K562 (cell line): ENCODE data around the gene PTTG1IP. TPM values are rescaled to one million over a fixed set of nuclear protein-coding genes. Genes with fewer than 3 reads are reported as not detected.

Experiments
- GABPB2 ChIP-seq: fragments of 250-450 bp; sonication (Bioruptor Pico); conservative IDR thresholded peaks from 2 replicates; pipeline ENCODE4 v1.5.1; 2021; ENCODE audit warnings: mild to moderate bottlenecking
- PHB ChIP-seq: fragments of 250-450 bp; sonication (Bioruptor Pico); IDR thresholded peaks from 2 replicates; pipeline ENCODE4 v1.5.0; 2021
- PHF8 ChIP-seq: fragments of 200-600 bp; sonication (generic); IDR thresholded peaks from 2 replicates; pipeline ENCODE4 v1.6.1; 2012; ENCODE audit warnings: mixed run types, mild to moderate bottlenecking, inconsistent platforms, low read length, moderate library complexity, borderline replicate concordance
- ZNF217 ChIP-seq: sonication (generic); formaldehyde crosslinking; IDR thresholded peaks from 2 replicates; pipeline ENCODE4 v1.8.0; 2022; ENCODE audit warnings: mild to moderate bottlenecking, missing genetic modification reagents
- polyA plus RNA-seq, 8 experiments: library from polyadenylated mRNA; depleted of rRNA in 4 of 8; stranded (reverse) in 5 of 8; unstranded in 3 of 8; fragments of >200 nt; fragmentation: Nextera tagmentation in 2 of 8; fragmentation: Illumina TruSeq in 1 of 8; extraction: Ambion mirVana in 2 of 8; extraction: Trizol in 1 of 8; gene quantifications; 2 replicates each; pipeline versions ENCODE4 v1.2.1 to v1.2.3, GENCODE V29; 2011 to 2014; ENCODE audit warnings: inconsistent platforms in 1 of 8, missing spikeins in 1 of 8
- total RNA-seq, 7 experiments: library from RNA; depleted of rRNA in 6 of 7; stranded (reverse); fragments of >200 nt in 6 of 7; fragmentation: Illumina TruSeq in 2 of 7; extraction: Trizol in 2 of 7; gene quantifications; 2 replicates each; pipeline versions ENCODE4 v1.2.1 to v1.2.3, GENCODE V29; 2011 to 2021; ENCODE audit warnings: low replicate concordance in 1 of 7
- TF ChIP-seq, protein P1 (sequence below), 2 experiments: fragments of 450-650 bp; IDR thresholded peaks; 2 replicates each; pipeline ENCODE4 v1.6.1; 2016; ENCODE audit warnings: mild to moderate bottlenecking in 2 of 2, borderline replicate concordance in 1 of 2, low read depth in 1 of 2, moderate library complexity in 1 of 2

PTTG1IP gene
- total and polyA plus RNA-seq, 9 of the 15 experiments (the other 6 are each of a cell fraction or from before 2014, with no cell fraction given) = 5.0 to 99.3 (median 82.4) TPM

GRCh38 chr21:44816761-44817505, 56.6 kb downstream of the PTTG1IP start (continued):
- TF ChIP-seq, protein P1, sequence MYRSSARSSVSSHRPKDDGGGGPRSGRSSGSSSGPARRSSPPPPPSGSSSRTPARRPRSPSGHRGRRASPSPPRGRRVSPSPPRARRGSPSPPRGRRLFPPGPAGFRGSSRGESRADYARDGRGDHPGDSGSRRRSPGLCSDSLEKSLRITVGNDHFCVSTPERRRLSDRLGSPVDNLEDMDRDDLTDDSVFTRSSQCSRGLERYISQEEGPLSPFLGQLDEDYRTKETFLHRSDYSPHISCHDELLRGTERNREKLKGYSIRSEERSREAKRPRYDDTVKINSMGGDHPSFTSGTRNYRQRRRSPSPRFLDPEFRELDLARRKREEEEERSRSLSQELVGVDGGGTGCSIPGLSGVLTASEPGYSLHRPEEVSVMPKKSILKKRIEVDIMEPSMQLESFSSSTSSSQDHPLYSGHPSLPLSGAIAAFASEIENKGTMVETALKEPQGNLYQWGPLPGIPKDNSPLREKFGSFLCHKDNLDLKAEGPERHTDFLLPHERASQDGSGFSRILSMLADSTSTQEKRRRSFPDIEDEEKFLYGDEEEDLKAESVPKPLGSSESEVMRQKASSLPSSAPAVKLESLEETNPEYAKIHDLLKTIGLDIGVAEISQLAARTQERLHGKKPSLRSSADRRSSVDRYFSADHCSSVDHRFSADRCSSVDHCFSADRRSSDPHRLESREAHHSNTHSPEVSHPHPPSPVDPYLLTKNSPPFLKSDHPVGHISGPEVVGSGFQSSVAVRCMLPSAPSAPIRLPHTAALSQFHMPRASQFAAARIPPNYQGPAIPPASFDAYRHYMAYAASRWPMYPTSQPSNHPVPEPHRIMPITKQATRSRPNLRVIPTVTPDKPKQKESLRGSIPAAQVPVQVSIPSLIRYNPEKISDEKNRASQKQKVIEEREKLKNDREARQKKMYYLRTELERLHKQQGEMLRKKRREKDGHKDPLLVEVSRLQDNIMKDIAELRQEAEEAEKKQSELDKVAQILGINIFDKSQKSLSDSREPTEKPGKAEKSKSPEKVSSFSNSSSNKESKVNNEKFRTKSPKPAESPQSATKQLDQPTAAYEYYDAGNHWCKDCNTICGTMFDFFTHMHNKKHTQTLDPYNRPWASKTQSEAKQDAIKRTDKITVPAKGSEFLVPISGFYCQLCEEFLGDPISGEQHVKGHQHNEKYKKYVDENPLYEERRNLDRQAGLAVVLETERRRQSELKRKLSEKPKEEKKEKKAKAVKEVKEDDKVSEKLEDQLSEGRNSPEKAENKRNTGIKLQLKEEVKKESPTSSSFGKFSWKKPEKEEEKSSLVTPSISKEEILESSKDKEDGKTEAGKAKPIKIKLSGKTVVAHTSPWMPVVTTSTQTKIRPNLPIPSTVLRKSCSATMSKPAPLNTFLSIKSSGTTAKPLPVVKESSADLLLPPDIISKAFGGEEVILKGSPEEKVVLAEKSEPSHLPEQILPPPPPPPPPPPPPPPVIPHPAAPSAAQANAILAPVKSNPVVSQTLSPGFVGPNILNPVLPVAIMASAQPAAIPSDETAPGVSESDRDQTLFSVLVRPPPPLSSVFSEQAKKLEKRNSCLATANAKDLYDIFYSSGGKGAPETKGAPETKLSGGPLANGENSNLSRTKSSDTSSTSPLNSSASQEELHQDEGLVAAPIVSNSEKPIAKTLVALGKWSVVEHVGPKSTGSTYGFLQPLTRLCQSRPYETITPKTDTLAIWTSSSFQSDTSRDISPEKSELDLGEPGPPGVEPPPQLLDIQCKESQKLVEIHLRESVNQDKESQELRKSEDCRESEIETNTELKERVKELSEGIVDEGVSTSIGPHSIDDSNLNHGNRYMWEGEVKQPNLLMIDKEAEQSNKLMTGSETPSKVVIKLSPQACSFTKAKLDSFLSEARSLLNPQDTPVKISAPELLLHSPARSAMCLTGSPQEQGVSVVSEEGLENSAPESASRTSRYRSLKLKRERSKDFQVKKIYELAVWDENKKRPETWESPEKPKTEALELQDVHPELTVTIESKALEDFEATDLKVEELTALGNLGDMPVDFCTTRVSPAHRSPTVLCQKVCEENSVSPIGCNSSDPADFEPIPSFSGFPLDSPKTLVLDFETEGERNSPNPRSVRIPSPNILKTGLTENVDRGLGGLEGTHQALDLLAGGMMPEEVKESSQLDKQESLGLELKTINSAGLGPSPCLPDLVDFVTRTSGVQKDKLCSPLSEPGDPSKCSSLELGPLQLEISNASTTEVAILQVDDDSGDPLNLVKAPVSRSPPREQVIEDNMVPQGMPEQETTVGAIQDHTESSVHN (IDR thresholded peaks at IDR 0.05; ENCODE audit: borderline replicate concordance in 1 of 2, low read depth in 1 of 2) = no peak
- TF ChIP-seq PHF8 (no peak), GABPB2 (CRISPR knock-in tag) (no peak), PHB (CRISPR knock-in tag) (no peak), ZNF217 (CRISPR knock-in tag) (no peak)
